IPS-18c (cell line): ENCODE results near the gene EFL1.
"Not testable (repeated sequence)": the region's sequence is repeated elsewhere in the genome, so short reads cannot be mapped to it uniquely, and the experiment has no call there.

Experiments used
- H3K4me3 ChIP-seq: 2 replicates; pipeline ENCODE4 v1.7.0; 2013; ENCODE audit warnings: low read depth, mild to moderate bottlenecking, low read length, moderate library complexity; ENCODE audit not compliant: insufficient read depth
- H3K9me3 ChIP-seq: one replicate; pipeline ENCODE4 v1.6.1; 2013; ENCODE audit warnings: mild to moderate bottlenecking, low read length, moderate library complexity; ENCODE audit not compliant: control insufficient read depth, insufficient read depth

Gene EFL1

DNA sequence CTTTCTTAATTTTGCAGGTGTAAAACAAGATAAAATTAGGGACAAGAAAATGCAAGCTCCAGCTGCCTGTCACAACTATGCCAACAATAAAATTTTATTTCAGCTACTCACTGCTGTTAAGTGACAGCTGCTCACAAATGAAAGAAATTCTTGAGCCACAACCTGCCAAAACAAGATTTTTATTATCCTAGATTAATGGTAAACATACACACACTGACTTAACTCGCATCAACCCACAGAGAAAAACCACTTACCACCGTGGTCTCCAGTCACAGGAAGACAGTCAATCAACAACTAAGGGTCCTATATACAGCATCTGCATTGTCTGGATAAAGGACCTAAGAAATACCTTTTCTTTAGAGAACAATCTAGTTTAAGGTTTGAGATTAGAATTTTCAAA is 31.3 kb downstream of the EFL1 start:
- no peaks in the 10 kb centered on the region for H3K9me3 ChIP-seq
- no peak overlapping the region for H3K4me3 ChIP-seq

- Histone ChIP-seq H3K9me3 (no peaks in the 10 kb centered on the region), H3K4me3 (no peak overlapping the region)
Measured at GRCh38 chr15:82228750-82229149, 33.8 kb downstream of the EFL1 start.

DNA sequence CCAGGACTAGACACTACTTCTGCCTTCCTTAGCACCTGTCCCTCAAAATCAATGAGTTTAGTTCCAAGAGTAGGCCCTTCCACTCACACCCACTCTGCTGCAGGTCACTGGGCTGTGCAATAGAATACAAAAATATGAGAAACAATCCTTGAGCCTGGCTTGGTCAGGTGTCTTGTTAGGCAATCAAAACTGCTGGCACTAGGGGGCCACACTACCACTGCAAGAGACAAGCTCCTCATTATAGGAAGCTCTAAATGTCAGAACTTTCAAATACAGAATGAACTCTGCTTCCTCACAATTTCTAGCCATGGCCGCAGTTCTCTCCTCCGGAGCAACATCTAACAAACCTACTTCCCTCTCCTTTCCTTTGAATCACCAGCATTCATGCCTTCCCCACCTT is 41.0 kb downstream of the EFL1 start:
- not testable (repeated sequence) for H3K9me3 ChIP-seq, H3K4me3 ChIP-seq

DNA sequence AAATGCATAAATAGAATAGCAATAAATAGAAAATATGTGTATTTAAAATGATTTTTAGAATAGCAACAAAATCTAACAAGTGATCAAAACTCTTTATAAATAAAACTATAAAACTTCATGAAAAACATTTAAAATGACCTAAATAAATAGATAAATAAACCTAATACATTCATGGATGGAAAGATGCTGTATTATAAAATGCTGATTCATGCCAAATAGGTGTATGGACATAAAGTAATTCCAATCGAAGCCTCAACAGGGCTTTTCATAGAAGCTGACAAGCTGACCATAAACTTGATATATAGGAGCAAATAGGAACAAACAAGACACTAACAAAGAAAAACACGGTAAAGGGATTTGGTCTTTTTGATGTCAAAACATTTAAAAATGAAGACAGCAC is 46.4 kb downstream of the EFL1 start:
- H3K9me3 ChIP-seq, H3K4me3 ChIP-seq: not testable (repeated sequence)

DNA sequence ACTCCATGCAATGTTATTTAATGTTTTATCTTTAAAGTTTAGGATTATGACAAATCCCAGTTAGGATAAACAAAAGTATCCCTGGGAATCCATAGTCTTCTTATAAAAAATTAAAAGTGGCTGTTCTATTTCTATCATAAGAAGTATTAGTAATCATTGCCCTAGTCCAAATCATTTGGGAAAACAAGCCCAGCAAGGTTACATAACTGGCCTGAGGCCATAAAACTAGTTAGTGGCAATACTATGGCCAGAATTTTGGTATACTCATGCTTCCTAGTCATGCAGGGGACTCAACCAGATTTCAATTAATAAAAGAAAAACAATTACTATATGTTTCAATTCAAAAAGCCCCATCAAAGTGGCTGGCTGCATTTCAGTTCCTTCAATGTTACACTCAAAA is 50.3 kb downstream of the EFL1 start:
- not testable (repeated sequence) for H3K4me3 ChIP-seq, H3K9me3 ChIP-seq

- H3K9me3 ChIP-seq, H3K4me3 ChIP-seq: not testable (repeated sequence)
Measured at GRCh38 chr15:82210066-82210597, 52.4 kb downstream of the EFL1 start.

GRCh38 chr15:82204575-82204974 is 58.0 kb downstream of the EFL1 start:
- not testable (repeated sequence) for H3K4me3 ChIP-seq, H3K9me3 ChIP-seq

DNA sequence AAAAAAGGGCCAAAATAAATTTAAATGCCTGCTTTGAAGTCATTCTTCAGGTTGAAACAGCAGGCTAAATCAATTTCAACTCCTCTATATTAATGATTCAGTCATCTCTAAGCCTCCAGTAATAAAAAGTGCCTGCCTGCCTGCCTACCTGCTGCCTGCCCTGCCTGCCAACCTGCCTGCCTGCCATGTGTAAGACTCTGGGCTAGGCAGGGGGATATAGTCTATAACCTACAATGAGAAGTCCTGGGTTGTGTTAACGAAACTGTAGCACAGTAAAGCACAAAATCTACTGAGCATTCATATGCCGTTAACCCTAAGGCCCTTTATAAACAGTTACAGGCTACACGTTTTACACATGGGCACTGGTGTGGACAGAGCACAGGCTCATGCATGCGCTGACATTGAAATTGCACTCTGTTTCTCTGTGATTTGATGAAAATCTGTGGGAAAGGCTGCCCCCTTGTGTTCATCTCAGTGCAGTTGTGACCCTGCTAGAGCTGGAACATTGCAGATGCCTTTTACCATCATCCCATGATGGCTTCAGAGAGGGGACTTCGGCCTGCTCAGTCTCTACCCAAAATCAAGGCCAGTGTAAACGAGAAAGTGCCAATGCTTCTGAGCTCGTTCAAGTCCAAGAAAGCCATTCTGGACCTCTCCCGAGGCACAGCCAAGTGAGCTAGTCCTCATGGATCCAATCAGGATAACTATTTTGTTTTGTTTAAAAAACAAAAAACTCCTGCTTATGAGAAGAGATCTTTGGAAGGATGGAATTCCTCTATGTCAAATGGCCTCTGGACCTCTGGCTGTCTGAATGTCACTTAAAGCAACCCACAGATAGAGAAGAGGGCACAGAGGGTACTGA is 64.6 kb downstream of the EFL1 start:
- no peaks in the 10 kb centered on the region for H3K9me3 ChIP-seq
- no peak overlapping the region for H3K4me3 ChIP-seq

GRCh38 chr15:82196353-82196752 is 66.2 kb downstream of the EFL1 start:
- Histone ChIP-seq H3K9me3 (no peaks in the 10 kb centered on the region), H3K4me3 (no peak overlapping the region)

- H3K9me3 ChIP-seq, H3K4me3 ChIP-seq: not testable (repeated sequence)
Measured at GRCh38 chr15:82195818-82196217, 66.7 kb downstream of the EFL1 start.

GRCh38 chr15:82194488-82194887 is 68.0 kb downstream of the EFL1 start:
- H3K9me3 ChIP-seq, H3K4me3 ChIP-seq: not testable (repeated sequence)

- not testable (repeated sequence) for H3K9me3 ChIP-seq, H3K4me3 ChIP-seq
Measured at GRCh38 chr15:82193435-82193834, 69.1 kb downstream of the EFL1 start.

DNA sequence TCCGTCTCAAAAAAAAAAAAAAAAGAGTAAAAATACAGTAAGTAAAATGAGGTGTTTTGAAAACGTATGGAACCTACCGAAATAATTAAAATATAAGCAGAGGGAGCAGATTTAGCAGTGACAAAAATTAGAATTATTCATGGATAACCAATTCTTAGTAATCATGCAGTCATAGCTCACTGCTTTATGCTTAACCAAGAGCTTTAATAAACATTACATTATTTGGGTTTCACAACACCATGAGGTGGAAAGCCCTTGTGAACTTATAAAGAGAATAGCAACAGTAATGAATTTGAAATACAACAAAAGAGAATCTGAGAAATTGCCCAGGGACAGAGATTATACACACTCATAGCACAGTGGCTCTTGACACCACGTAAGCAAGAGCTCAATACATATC is 70.1 kb downstream of the EFL1 start:
- not testable (repeated sequence) for H3K4me3 ChIP-seq, H3K9me3 ChIP-seq

GRCh38 chr15:82186719-82187406 is 75.7 kb downstream of the EFL1 start:
- H3K4me3 ChIP-seq = no peak overlapping the region

DNA sequence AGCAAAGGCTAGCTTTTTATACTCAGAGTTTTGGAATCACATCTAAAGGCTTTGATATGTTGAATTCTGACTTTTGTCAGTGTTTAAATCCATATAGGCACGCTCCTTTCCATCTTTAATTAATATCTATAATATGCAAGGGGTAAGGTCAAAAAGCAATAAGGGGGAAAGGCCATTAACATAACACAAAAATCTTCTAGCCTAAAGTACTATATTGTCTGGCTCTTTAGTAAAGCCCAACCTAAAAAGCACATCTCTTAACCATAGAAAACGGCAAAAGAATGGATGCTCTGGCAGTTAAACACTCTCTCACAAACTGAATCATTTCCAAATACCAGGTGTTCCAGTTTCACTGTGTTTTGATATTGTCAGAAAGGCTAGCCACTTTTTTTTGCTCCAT is 76.4 kb downstream of the EFL1 start:
- Histone ChIP-seq H3K9me3 (no peaks in the 10 kb centered on the region), H3K4me3 (no peak overlapping the region)

More at GRCh38 chr15:82186719-82187406, 75.7 kb downstream of the EFL1 start:
- H3K9me3 ChIP-seq = no peaks in the 10 kb centered on the region

DNA sequence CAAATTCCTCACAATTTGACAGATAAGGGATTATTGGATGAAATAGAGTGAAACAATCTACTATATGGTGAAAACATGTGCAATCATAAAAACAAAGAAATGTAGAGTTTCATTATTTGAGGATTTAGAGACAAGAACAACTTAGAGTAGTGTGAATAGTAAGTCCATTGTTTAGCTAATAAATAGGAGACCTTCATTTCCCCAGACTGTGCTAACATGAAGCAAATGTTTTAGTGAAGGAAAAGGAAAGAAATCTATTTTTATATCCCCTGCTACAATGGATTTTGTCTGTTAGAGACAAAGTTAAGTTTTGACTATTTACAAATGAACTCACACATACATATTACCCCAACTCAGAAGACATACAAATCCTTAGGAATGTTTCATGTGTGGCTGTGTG is 77.8 kb downstream of the EFL1 start:
- no peaks in the 10 kb centered on the region for H3K9me3 ChIP-seq
- H3K4me3 ChIP-seq = no peak overlapping the region

- H3K9me3 ChIP-seq = no peaks in the 10 kb centered on the region
- H3K4me3 ChIP-seq = no peak overlapping the region
Measured at GRCh38 chr15:82184355-82184754, 78.2 kb downstream of the EFL1 start.
